H1 (cell line): ENCODE measurements around the gene TSPAN32.

Experiments used
- BCL11A ChIP-seq, 2 experiments: IDR thresholded peaks; one replicate each; pipeline ENCODE4 v1.6.1; 2011; ENCODE audit warnings: low read depth in 2 of 2, low read length in 2 of 2, mild to moderate bottlenecking in 2 of 2
- CEBPB ChIP-seq: IDR thresholded peaks from 2 replicates; pipeline ENCODE4 v1.6.1; 2012; ENCODE audit warnings: low read depth, low read length
- EP300 ChIP-seq, 2 experiments: IDR thresholded peaks; 1 replicate in 1 of 2; 2 replicates in 1 of 2; pipeline ENCODE4 v1.6.1; 2011 to 2012; ENCODE audit warnings: low read depth in 2 of 2, low read length in 2 of 2, mild to moderate bottlenecking in 2 of 2, borderline replicate concordance in 1 of 2, inconsistent platforms in 1 of 2, moderate library complexity in 1 of 2
- GABPA ChIP-seq: IDR thresholded peaks from 2 replicates; pipeline ENCODE4 v1.6.1; 2011; ENCODE audit warnings: mild to moderate bottlenecking, low read length, moderate library complexity, borderline replicate concordance; ENCODE audit not compliant: insufficient read depth
- JUN ChIP-seq: IDR thresholded peaks from 2 replicates; pipeline ENCODE4 v1.6.1; 2011; ENCODE audit warnings: low read depth, mild to moderate bottlenecking, improper control_type of control experiment, low read length
- POLR2A ChIP-seq, 2 experiments: IDR thresholded peaks; 1 replicate in 1 of 2; 2 replicates in 1 of 2; pipeline ENCODE4 v1.6.1; 2011; ENCODE audit warnings: low read depth in 2 of 2, low read length in 2 of 2, mild to moderate bottlenecking in 2 of 2; ENCODE audit errors: control extremely low read depth in 1 of 2
- POLR2AphosphoS5 ChIP-seq: IDR thresholded peaks from 2 replicates; pipeline ENCODE4 v1.6.1; 2011; ENCODE audit warnings: low read depth, low read length
- RFX5 ChIP-seq: IDR thresholded peaks from 2 replicates; pipeline ENCODE4 v1.6.1; 2011; ENCODE audit warnings: low read depth, low read length, improper control_type of control experiment, borderline replicate concordance
- SRF ChIP-seq: IDR thresholded peaks from 2 replicates; pipeline ENCODE4 v1.6.1; 2011; ENCODE audit warnings: mild to moderate bottlenecking, low read depth, low read length, moderate library complexity
- TF ChIP-seq, protein P1 (sequence below): IDR thresholded peaks from 2 replicates; pipeline ENCODE4 v1.6.1; 2012; ENCODE audit warnings: inconsistent platforms
- TF ChIP-seq, protein P2 (sequence below), 3 experiments: IDR thresholded peaks; 1 replicate in 2 of 3; 2 replicates in 1 of 3; pipeline versions ENCODE4 v1.5.1 to v1.6.1; 2011; ENCODE audit warnings: low read length in 3 of 3, mild to moderate bottlenecking in 3 of 3, inconsistent platforms in 2 of 3, low read depth in 1 of 3, moderate library complexity in 1 of 3; ENCODE audit not compliant: insufficient read depth in 1 of 3; ENCODE audit errors: control extremely low read depth in 1 of 3
- TF ChIP-seq, protein P3 (sequence below): IDR thresholded peaks from 2 replicates; pipeline ENCODE4 v1.6.1; 2011; ENCODE audit warnings: low read length, improper control_type of control experiment

DNA sequence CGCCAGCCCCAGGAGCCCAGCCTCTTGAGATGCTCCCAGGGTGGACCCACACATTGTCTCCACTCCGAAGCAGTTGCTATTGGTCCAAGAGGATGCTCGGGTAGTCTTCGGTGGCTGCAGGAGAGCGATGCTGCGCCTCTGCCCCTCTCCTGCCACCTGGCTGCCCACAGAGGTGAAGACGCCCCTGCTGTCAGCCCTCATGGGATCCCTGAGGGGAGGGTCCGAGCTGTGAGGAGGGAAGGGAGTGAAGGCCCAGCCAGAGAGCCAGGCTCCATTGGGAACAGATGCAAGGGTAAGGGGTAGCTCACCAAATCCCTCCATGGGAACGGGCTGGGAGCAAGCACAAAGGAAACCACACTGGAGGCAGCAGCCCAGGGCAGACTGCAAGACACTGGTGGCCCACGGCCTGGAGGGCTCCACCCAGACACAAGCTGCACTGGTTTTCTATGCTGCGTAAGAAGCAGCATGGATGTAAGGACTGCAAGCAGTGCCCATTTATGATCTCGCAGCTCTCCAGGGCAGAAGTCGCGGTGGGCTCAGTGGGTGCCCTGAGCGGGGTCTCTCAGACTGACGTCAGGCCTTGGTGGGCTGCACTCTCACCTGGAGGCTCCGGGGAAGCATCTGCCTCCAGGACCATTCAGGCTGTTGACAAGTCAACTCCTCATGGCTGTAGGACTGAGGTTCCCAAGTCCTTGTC lies 15.7 kb downstream of the TSPAN32 start:
- TF ChIP-seq, protein P1, sequence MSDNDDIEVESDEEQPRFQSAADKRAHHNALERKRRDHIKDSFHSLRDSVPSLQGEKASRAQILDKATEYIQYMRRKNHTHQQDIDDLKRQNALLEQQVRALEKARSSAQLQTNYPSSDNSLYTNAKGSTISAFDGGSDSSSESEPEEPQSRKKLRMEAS, result no peak
- no peak for TF ChIP-seq POLR2AphosphoS5
- no peak for TF ChIP-seq BCL11A (IDR thresholded peaks at IDR 0.05; ENCODE audit: low read depth in 2 of 2, low read length in 2 of 2)
- TF ChIP-seq, protein P2, sequence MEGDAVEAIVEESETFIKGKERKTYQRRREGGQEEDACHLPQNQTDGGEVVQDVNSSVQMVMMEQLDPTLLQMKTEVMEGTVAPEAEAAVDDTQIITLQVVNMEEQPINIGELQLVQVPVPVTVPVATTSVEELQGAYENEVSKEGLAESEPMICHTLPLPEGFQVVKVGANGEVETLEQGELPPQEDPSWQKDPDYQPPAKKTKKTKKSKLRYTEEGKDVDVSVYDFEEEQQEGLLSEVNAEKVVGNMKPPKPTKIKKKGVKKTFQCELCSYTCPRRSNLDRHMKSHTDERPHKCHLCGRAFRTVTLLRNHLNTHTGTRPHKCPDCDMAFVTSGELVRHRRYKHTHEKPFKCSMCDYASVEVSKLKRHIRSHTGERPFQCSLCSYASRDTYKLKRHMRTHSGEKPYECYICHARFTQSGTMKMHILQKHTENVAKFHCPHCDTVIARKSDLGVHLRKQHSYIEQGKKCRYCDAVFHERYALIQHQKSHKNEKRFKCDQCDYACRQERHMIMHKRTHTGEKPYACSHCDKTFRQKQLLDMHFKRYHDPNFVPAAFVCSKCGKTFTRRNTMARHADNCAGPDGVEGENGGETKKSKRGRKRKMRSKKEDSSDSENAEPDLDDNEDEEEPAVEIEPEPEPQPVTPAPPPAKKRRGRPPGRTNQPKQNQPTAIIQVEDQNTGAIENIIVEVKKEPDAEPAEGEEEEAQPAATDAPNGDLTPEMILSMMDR (IDR thresholded peaks at IDR 0.05; ENCODE audit: control extremely low read depth in 1 of 3, insufficient read depth in 1 of 3, low read depth in 1 of 3, low read length in 3 of 3), result peak in 2 of 3 experiments; percentile 3 to 20; a peak in 2 of 4 replicates
- no peak for TF ChIP-seq CEBPB
- TF ChIP-seq, protein P3, sequence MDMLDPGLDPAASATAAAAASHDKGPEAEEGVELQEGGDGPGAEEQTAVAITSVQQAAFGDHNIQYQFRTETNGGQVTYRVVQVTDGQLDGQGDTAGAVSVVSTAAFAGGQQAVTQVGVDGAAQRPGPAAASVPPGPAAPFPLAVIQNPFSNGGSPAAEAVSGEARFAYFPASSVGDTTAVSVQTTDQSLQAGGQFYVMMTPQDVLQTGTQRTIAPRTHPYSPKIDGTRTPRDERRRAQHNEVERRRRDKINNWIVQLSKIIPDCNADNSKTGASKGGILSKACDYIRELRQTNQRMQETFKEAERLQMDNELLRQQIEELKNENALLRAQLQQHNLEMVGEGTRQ, result no peak
- no peak for TF ChIP-seq JUN
- no peak for TF ChIP-seq EP300 (IDR thresholded peaks at IDR 0.05; ENCODE audit: borderline replicate concordance in 1 of 2, low read depth in 2 of 2, low read length in 2 of 2)
- no peak for TF ChIP-seq SRF
- no peak for TF ChIP-seq POLR2A (IDR thresholded peaks at IDR 0.05; ENCODE audit: control extremely low read depth in 1 of 2, low read depth in 2 of 2, low read length in 2 of 2)
- no peak for TF ChIP-seq GABPA
- TF ChIP-seq RFX5, result no peak
